Activated T-helper 1 cell treated with anti-CD3 and anti-CD28 coated beads, Interleukin-12 subunit alpha, Interleukin-12 subunit beta, Interleukin-2, Interleukin-4 antibody, amounts not matched to agents 30 ng/mL and 10 ng/mL and 1 ng/mL, durations not matched to agents 14 hours and 24 hours and 36 hours (primary cell): ENCODE data around the gene KLHL15. TPM values are rescaled to one million over a fixed set of nuclear protein-coding genes. Genes with fewer than 3 reads are reported as not detected.

Experiments used
- DNase-seq: peaks from one replicate; pipeline ENCODE4 v3.0.0; 2021; ENCODE audit warnings: low spot score
- H3K27ac Mint-ChIP-seq: one replicate; pipeline ENCODE4 v1.8.0; 2021; ENCODE audit warnings: mild to moderate bottlenecking, mixed read lengths
- H3K27me3 Mint-ChIP-seq: one replicate; pipeline ENCODE4 v1.8.0; 2022; ENCODE audit warnings: mild to moderate bottlenecking, moderate library complexity, mixed read lengths; ENCODE audit not compliant: insufficient read depth
- H3K36me3 Mint-ChIP-seq: one replicate; pipeline ENCODE4 v1.8.0; 2021; ENCODE audit warnings: low read depth, mixed read lengths
- H3K4me1 Mint-ChIP-seq: one replicate; pipeline ENCODE4 v1.8.0; 2021; ENCODE audit warnings: low read depth, mixed read lengths
- H3K4me3 Mint-ChIP-seq: one replicate; pipeline ENCODE4 v1.8.0; 2021; ENCODE audit warnings: mild to moderate bottlenecking, moderate library complexity, mixed read lengths
- H3K9me3 Mint-ChIP-seq: one replicate; pipeline ENCODE4 v1.8.0; 2021; ENCODE audit warnings: mixed read lengths
- intact Hi-C: fragments of 100-400 bp; cut with micrococcal nuclease; formaldehyde crosslinking; loops from one replicate; pipeline ENCODE4 v1.15.1; 2024
- total RNA-seq: library from RNA; stranded (reverse); gene quantifications from 2 replicates; pipeline ENCODE4 v1.2.3, GENCODE V29; 2022

Gene KLHL15
- total RNA-seq, 1 donor from 2014 or later: 10.2 TPM

- H3K36me3 Mint-ChIP-seq: peaks cover 13% of the 10 kb centered on the region
- H3K4me1 Mint-ChIP-seq: peaks cover 17% of the 10 kb centered on the region
- no peaks in the 10 kb centered on the region for H3K9me3 Mint-ChIP-seq
- intact Hi-C loops: loop anchor here (1.0 to 2.0 kb wide), 6 partner anchors 28 to 283 kb away; partner anchors contain the start of genes ACOT9, CXorf58, EIF2S3 and SAT1
- H3K27me3 Mint-ChIP-seq: peaks cover 2% of the 10 kb centered on the region
- peak overlapping the region; percentile 88 for H3K4me3 Mint-ChIP-seq
- no peak for DNase-seq
- peak overlapping the region; percentile 93 for H3K27ac Mint-ChIP-seq
Measured at GRCh38 chrX:24025741-24026403, 1.1 kb downstream of the KLHL15 start.

- peak overlapping the region; percentile 88 for H3K27ac Mint-ChIP-seq
- intact Hi-C loops: loop anchor here (1.0 to 2.0 kb wide), 7 partner anchors 11 to 282 kb away; partner anchors contain the start of genes ACOT9, CXorf58, EIF2S3 and SAT1
- H3K4me1 Mint-ChIP-seq: peaks cover 25% of the 10 kb centered on the region
- no peaks in the 10 kb centered on the region for H3K9me3 Mint-ChIP-seq
- peaks cover 14% of the 10 kb centered on the region for H3K36me3 Mint-ChIP-seq
- no peaks in the 10 kb centered on the region for H3K27me3 Mint-ChIP-seq
- DNase-seq: peak; percentile 72
- peak overlapping the region; percentile 92 for H3K4me3 Mint-ChIP-seq
Measured at GRCh38 chrX:24024819-24025740, 1.9 kb downstream of the KLHL15 start.

- intact Hi-C loops: loop anchor here (1.0 to 2.0 kb wide), 3 partner anchors 10 to 281 kb away; partner anchors contain the start of genes ACOT9 and SAT1
- Mint-ChIP-seq H3K4me3 (peak overlapping the region; percentile 92), H3K27ac (peak overlapping the region; percentile 88), H3K9me3 (no peaks in the 10 kb centered on the region), H3K36me3 (peaks cover 17% of the 10 kb centered on the region), H3K4me1 (peaks cover 32% of the 10 kb centered on the region), H3K27me3 (no peaks in the 10 kb centered on the region)
- no peak for DNase-seq
Measured at GRCh38 chrX:24023972-24024669, 2.9 kb downstream of the KLHL15 start.

- Mint-ChIP-seq H3K27me3 (no peaks in the 10 kb centered on the region), H3K27ac (peak overlapping the region; percentile 68), H3K36me3 (peaks cover 17% of the 10 kb centered on the region), H3K4me3 (peak overlapping the region; percentile 92), H3K4me1 (peaks cover 32% of the 10 kb centered on the region), H3K9me3 (no peaks in the 10 kb centered on the region)
- DNase-seq: no peak
- intact Hi-C loops: no loop called here
Measured at GRCh38 chrX:24023544-24023943, 3.4 kb downstream of the KLHL15 start.

GRCh38 chrX:24020306-24020876 lies 6.6 kb downstream of the KLHL15 start:
- H3K4me1 Mint-ChIP-seq: peaks cover 33% of the 10 kb centered on the region
- peaks cover 21% of the 10 kb centered on the region for H3K36me3 Mint-ChIP-seq
- DNase-seq: no peak
- H3K27me3 Mint-ChIP-seq: no peaks in the 10 kb centered on the region
- H3K4me3 Mint-ChIP-seq: peak overlapping the region; percentile 76
- peak overlapping the region; percentile 40 for H3K27ac Mint-ChIP-seq
- no peaks in the 10 kb centered on the region for H3K9me3 Mint-ChIP-seq
- intact Hi-C loops: no loop called here

GRCh38 chrX:24019448-24019847 lies 7.5 kb downstream of the KLHL15 start:
- Mint-ChIP-seq H3K9me3 (no peaks in the 10 kb centered on the region), H3K27me3 (no peaks in the 10 kb centered on the region), H3K36me3 (peaks cover 21% of the 10 kb centered on the region), H3K4me1 (peaks cover 42% of the 10 kb centered on the region), H3K4me3 (no peak overlapping the region), H3K27ac (no peak overlapping the region)
- DNase-seq: no peak
- intact Hi-C loops: no loop called here

GRCh38 chrX:24018809-24019208 lies 8.2 kb downstream of the KLHL15 start:
- H3K27me3 Mint-ChIP-seq: no peaks in the 10 kb centered on the region
- H3K9me3 Mint-ChIP-seq: no peaks in the 10 kb centered on the region
- no peak for DNase-seq
- H3K27ac Mint-ChIP-seq: no peak overlapping the region
- H3K36me3 Mint-ChIP-seq: peaks cover 20% of the 10 kb centered on the region
- intact Hi-C loops: no loop called here
- no peak overlapping the region for H3K4me3 Mint-ChIP-seq
- H3K4me1 Mint-ChIP-seq: peaks cover 48% of the 10 kb centered on the region

GRCh38 chrX:24017674-24018073 lies 9.3 kb downstream of the KLHL15 start:
- no peak overlapping the region for H3K4me3 Mint-ChIP-seq
- peaks cover 42% of the 10 kb centered on the region for H3K4me1 Mint-ChIP-seq
- no peaks in the 10 kb centered on the region for H3K27me3 Mint-ChIP-seq
- peaks cover 16% of the 10 kb centered on the region for H3K36me3 Mint-ChIP-seq
- no peak for DNase-seq
- intact Hi-C loops: no loop called here
- no peaks in the 10 kb centered on the region for H3K9me3 Mint-ChIP-seq
- no peak overlapping the region for H3K27ac Mint-ChIP-seq

- H3K4me1 Mint-ChIP-seq: peaks cover 36% of the 10 kb centered on the region
- peak overlapping the region; percentile 64 for H3K4me3 Mint-ChIP-seq
- no peaks in the 10 kb centered on the region for H3K27me3 Mint-ChIP-seq
- peaks cover 18% of the 10 kb centered on the region for H3K36me3 Mint-ChIP-seq
- H3K9me3 Mint-ChIP-seq: no peaks in the 10 kb centered on the region
- intact Hi-C loops: loop anchor here (1.0 to 5.0 kb wide), 7 partner anchors 10 to 347 kb away; partner anchors contain the start of genes CXorf58, EIF2S3 and PRDX4
- H3K27ac Mint-ChIP-seq: peak overlapping the region; percentile 89
- DNase-seq: peak; percentile 21
Measured at GRCh38 chrX:24014388-24015018, 12.5 kb downstream of the KLHL15 start.

GRCh38 chrX:24012266-24012665 lies 14.7 kb downstream of the KLHL15 start:
- Mint-ChIP-seq H3K4me1 (peaks cover 43% of the 10 kb centered on the region), H3K27ac (peak overlapping the region; percentile 47), H3K4me3 (no peak overlapping the region), H3K9me3 (no peaks in the 10 kb centered on the region), H3K27me3 (no peaks in the 10 kb centered on the region), H3K36me3 (peaks cover 20% of the 10 kb centered on the region)
- no peak for DNase-seq
- intact Hi-C loops: loop anchor here (5.0 kb wide), 2 partner anchors 40 to 345 kb away; partner anchors contain the start of genes EIF2S3 and PRDX4

GRCh38 chrX:24005867-24006266 lies 21.1 kb downstream of the KLHL15 start:
- no peak overlapping the region for H3K27ac Mint-ChIP-seq
- H3K4me1 Mint-ChIP-seq: peaks cover 28% of the 10 kb centered on the region
- intact Hi-C loops: no loop called here

GRCh38 chrX:24005028-24005427 lies 22.0 kb downstream of the KLHL15 start:
- no peaks in the 10 kb centered on the region for H3K27me3 Mint-ChIP-seq
- intact Hi-C loops: no loop called here
- peak overlapping the region; percentile 78 for H3K27ac Mint-ChIP-seq
- peaks cover 19% of the 10 kb centered on the region for H3K4me1 Mint-ChIP-seq
- peaks cover 15% of the 10 kb centered on the region for H3K36me3 Mint-ChIP-seq
- DNase-seq: no peak
- H3K9me3 Mint-ChIP-seq: no peaks in the 10 kb centered on the region
- no peak overlapping the region for H3K4me3 Mint-ChIP-seq

More at GRCh38 chrX:24005867-24006266, 21.1 kb downstream of the KLHL15 start:
- DNase-seq: no peak
- Mint-ChIP-seq H3K36me3 (peaks cover 21% of the 10 kb centered on the region), H3K4me3 (no peak overlapping the region), H3K27me3 (no peaks in the 10 kb centered on the region), H3K9me3 (no peaks in the 10 kb centered on the region)
